Psoas muscle (tissue), 8 donors: ENCODE measurements around the gene HEATR1. TPM values are rescaled to one million over a fixed set of nuclear protein-coding genes. Genes with fewer than 3 reads are reported as not detected.
"Not testable (repeated sequence)": the region's sequence is repeated elsewhere in the genome, so short reads cannot be mapped to it uniquely, and the experiment has no call there.

Experiments used
- ATAC-seq, 4 donors: fragments of 200-7000 bp; cut with Tn5 transposase; one replicate each; pipeline ENCODE4 v1.9.1; 2020; ENCODE audit warnings: moderate library complexity in 3 of 4, mild to moderate bottlenecking in 2 of 4
- DNase-seq, 2 donors: peaks; one replicate each; pipeline ENCODE4 v3.0.0-alpha.2; 2020
- H3K27ac ChIP-seq: fragments of 200-600 bp; one replicate; pipeline ENCODE4 v1.8.0; 2022
- H3K27me3 ChIP-seq, 3 donors: fragments of 200-600 bp in 1 of 3; one replicate each; pipeline versions ENCODE4 v1.6.1 to v1.8.0; 2013 to 2022; ENCODE audit warnings: low read length in 2 of 3, mild to moderate bottlenecking in 2 of 3, moderate library complexity in 1 of 3; ENCODE audit not compliant: insufficient read depth in 3 of 3
- H3K36me3 ChIP-seq, 2 donors: fragments of 200-600 bp in 1 of 2; one replicate each; pipeline versions ENCODE4 v1.6.1 to v1.8.0; 2013 to 2022; ENCODE audit warnings: low read depth in 1 of 2, mild to moderate bottlenecking in 1 of 2, moderate library complexity in 1 of 2; ENCODE audit not compliant: insufficient read depth in 1 of 2
- H3K4me1 ChIP-seq: fragments of 200-600 bp; one replicate; pipeline ENCODE4 v1.8.0; 2022
- H3K4me3 ChIP-seq: fragments of 200-600 bp; one replicate; pipeline ENCODE4 v1.8.0; 2022; ENCODE audit warnings: mild to moderate bottlenecking
- H3K9me3 ChIP-seq: fragments of 200-600 bp; one replicate; pipeline ENCODE4 v1.8.0; 2022
- CTCF ChIP-seq: fragments of 200-600 bp; IDR thresholded peaks from one replicate; pipeline ENCODE4 v1.8.0; 2022; ENCODE audit warnings: antibody characterized with exemption
- WGBS, 3 donors: extraction: QIAGEN DNeasy Blood & Tissue Kit; methylation state at CpG; one replicate each; pipeline versions ENCODE4 v1.1.6 to v1.1.7; 2013; 5-methylcytosine and 5-hydroxymethylcytosine counted together
- intact Hi-C, 2 donors: fragments of 100-400 bp; cut with DNase I; formaldehyde crosslinking; loops; one replicate each; pipeline versions ENCODE4 v1.11.0 to v1.14.2; 2022
- polyA plus RNA-seq, 3 donors: library from polyadenylated mRNA; stranded (reverse); fragments of 200-250 nt; gene quantifications; one replicate each; pipeline ENCODE4 v1.2.3, GENCODE V29; 2013
- total RNA-seq, 4 donors: library from RNA; stranded (reverse); fragmentation: NEBNext Ultra II Directional in 2 of 4; extraction: Animal tissue kit (Norgen Biotek cat#: 25700) in 2 of 4; gene quantifications; one replicate each; pipeline versions ENCODE4 v1.2.1 to v1.2.4, GENCODE V29; 2021 to 2023
- donor health status: healthy with polysubstance abuse.
- donor health status: DM: no; HTN: no; CAD: no; lungs with moderate emphysema.
- donor health status: Bipolar disorder and iron deficiency.
- donor health status: healthy.
- donor health status: DM: yes; HTN: yes; CAD: no.
- donor health status: DM: no; HTN: no; CAD: no.
- donor health status: DM: no; HTN: no; CAD: no.
- donor health status: DM: yes; HTN: yes; CAD: no.

Gene HEATR1
- total and polyA plus RNA-seq, 7 donors, result 4.5 to 23.9 (median 14.2) TPM

DNA sequence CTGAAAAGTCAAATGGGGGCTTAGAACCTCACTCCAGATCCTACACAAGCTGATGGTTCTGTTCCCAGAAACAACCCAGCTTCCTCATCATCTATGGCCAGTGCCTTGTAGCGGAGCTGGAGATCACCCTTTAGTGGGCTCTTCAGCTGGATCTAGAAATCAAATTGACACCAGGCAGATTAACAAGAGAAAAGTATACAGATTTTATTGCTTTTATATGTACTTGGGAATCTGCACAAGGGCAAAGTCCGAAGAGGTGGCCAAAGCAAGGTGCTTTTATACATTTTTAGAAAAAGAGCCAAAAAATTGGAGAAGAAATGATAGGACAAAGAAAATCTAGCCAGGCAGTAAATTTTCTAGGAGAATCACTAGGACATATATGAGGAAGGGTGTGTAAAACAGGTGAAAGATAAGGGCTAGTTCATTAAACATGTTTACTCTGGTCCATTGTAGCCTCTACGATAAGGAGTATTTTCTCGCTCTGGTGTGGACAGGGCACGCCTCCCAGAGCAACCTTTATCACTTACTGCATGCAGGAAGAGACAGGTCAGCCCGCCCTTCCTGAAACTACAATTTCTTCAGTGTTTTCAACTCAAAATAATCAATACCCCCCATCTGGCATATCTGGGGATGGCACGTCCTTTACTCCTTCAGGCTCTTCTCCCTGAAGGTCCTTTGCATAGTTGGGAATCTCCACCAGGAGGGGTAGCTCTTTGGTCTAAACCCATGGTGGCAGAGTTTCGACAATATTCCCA, 94.5 kb downstream of the HEATR1 start:
- ATAC-seq, result no peak
- 94% methylated on average over 8 of the region's 8 CpGs for WGBS, 3 donors
- H3K36me3 ChIP-seq, result no peaks in the 10 kb centered on the region
- H3K27ac ChIP-seq, result no peak overlapping the region
- no peaks in the 10 kb centered on the region for H3K27me3 ChIP-seq
- H3K4me1 ChIP-seq, result no peaks in the 10 kb centered on the region
- TF ChIP-seq CTCF, result no peak
- no peak overlapping the region for H3K4me3 ChIP-seq
- no peaks in the 10 kb centered on the region for H3K9me3 ChIP-seq
- intact Hi-C loops, result no loop called here
- DNase-seq, result no peak

DNA sequence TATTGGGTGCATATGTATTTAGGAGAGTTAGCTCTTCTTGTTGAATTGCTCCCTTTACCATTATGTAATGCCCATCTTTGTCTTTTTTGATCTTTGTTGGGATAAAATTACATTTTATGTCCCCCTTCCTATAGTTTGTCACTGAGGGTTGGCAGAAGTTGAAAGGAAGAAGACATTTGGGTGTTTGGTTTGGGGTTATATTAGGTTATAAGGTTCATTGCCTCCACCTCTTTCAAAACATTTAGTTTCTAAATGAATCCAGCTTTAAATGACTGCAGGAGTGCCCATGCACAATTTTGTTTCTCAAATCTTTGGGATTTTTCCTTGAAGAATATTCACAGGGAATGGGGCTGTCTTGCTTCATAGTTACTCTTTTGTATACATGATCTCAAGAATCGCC, 95.1 kb downstream of the HEATR1 start:
- ATAC-seq (no peak), DNase-seq (no peak)
- intact Hi-C loops, result no loop called here
- H3K4me1 ChIP-seq, result no peaks in the 10 kb centered on the region
- H3K4me3 ChIP-seq, result no peak overlapping the region
- no peaks in the 10 kb centered on the region for H3K9me3 ChIP-seq
- no peak for TF ChIP-seq CTCF
- no peaks in the 10 kb centered on the region for H3K27me3 ChIP-seq
- 86 to 94% (median 86%) methylated on average over 1 of the region's 1 CpG for WGBS, 3 donors
- H3K27ac ChIP-seq, result no peak overlapping the region
- H3K36me3 ChIP-seq, result no peaks in the 10 kb centered on the region

DNA sequence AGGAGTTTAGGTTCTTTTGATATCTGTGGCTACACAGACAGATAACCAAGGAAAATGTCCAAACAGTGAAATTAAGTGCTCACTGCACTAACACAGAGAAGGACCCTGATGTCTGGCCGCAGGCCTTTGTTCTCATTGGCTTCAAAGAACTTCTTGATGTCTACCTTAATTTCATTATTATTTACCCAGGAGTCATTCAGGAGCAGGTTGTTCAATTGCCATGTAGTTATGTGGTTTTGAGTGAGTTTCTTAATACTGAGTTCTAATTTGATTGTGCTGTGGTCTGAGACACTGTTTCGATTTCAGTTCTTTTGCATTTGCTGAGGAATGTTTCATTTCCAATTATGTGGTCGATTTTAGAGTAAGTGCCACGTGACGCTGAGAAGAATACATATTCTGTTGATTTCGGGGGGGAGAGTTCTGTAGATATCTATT, 95.7 kb downstream of the HEATR1 start:
- intact Hi-C loops, result no loop called here
- Histone ChIP-seq H3K4me1 (no peaks in the 10 kb centered on the region), H3K4me3 (no peak overlapping the region), H3K36me3 (no peaks in the 10 kb centered on the region), H3K27me3 (no peaks in the 10 kb centered on the region), H3K9me3 (no peaks in the 10 kb centered on the region), H3K27ac (no peak overlapping the region)
- ATAC-seq (no peak), DNase-seq (no peak)
- WGBS, 3 donors, result 86 to 91% (median 88%) methylated on average over 6 of the region's 6 CpGs
- no peak for TF ChIP-seq CTCF

DNA sequence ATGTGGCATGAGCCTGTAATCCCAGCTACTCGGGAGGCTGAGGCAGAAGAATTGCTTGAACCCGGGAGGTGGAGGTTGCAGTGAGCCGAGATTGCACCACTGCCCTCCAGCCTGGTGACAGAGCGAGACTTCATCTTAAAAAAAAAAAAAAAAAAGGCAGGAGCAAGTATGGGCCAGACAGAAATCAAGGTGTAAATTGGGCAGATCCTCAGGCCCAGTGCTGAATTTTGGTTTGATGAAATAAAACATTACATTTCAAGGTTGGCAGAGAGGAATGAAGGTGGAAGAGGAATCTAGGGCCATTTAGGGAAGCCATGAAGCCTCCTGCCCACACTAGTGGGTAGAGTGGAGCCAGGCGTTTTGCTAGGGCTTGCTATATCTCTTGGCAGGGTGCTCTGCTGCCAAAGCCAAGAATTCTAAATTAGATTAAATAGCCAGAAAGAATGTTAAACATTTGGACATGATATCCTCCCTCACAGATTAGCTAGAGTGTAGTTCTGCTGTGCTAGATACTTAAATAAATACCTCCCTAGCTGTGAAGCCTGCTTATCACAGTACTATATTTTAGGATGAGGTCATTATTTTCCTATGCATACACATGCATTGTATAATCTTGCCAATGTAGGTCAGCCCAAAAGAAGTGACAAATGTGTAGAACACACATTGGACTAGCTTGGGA, 97.2 kb downstream of the HEATR1 start:
- Histone ChIP-seq H3K27ac (no peak overlapping the region), H3K4me1 (no peaks in the 10 kb centered on the region), H3K36me3 (no peaks in the 10 kb centered on the region), H3K4me3 (no peak overlapping the region), H3K9me3 (no peaks in the 10 kb centered on the region), H3K27me3 (peaks cover 0 to 3% (median 0%) of the 10 kb centered on the region in 3 donors)
- no peak for TF ChIP-seq CTCF
- ATAC-seq (no peak), DNase-seq (no peak)
- 58 to 69% (median 62%) methylated on average over 5 of the region's 5 CpGs for WGBS, 3 donors
- intact Hi-C loops, result no loop called here

- H3K27ac ChIP-seq, intact Hi-C loops, H3K4me1 ChIP-seq, ATAC-seq, H3K36me3 ChIP-seq, H3K27me3 ChIP-seq, H3K9me3 ChIP-seq, DNase-seq, H3K4me3 ChIP-seq: not testable (repeated sequence)
- 82 to 94% (median 84%) methylated on average over 3 of the region's 3 CpGs for WGBS, 3 donors
Measured at GRCh38 chr1:236504338-236504737, 100.0 kb downstream of the HEATR1 start.
